ENCODE results near the gene CAMK2D. TPM values are rescaled to one million over a fixed set of nuclear protein-coding genes. Genes with fewer than 3 reads are reported as not detected.
A peak's percentile ranks its signal among the peaks of the same experiment; 100 is the strongest.

The CAMK2D gene
- total and polyA plus RNA-seq, 8 donors, result 4.0 to 23.1 (median 9.8) TPM

GRCh38 chr4:113572620-113573019, 188.9 kb downstream of the CAMK2D start:
- no peak for TF ChIP-seq CTCF (IDR thresholded peaks at IDR 0.05)
- Histone ChIP-seq H3K27me3 (no peaks in the 10 kb centered on the region), H3K4me1 (peaks cover 5 to 12% (median 9%) of the 10 kb centered on the region in 3 donors), H3K9me3 (no peaks in the 10 kb centered on the region), H3K36me3 (no peaks in the 10 kb centered on the region), H3K27ac (no peak overlapping the region), H3K4me3 (no peak overlapping the region)
- ATAC-seq (no peak), DNase-seq (no peak), FAIRE-seq (no peak)
- intact Hi-C loops (cut with DNase I), result no loop called here
- 90 to 92% methylated on average over 3 of the region's 3 CpGs for WGBS, 2 donors

GRCh38 chr4:113566015-113566795, 195.3 kb downstream of the CAMK2D start:
- FAIRE-seq (no peak), DNase-seq (no peak), ATAC-seq (no peak)
- Histone ChIP-seq H3K4me3 (no peak overlapping the region), H3K4me1 (peaks cover 0 to 3% (median 0%) of the 10 kb centered on the region in 3 donors), H3K9me3 (no peaks in the 10 kb centered on the region), H3K36me3 (no peaks in the 10 kb centered on the region), H3K27ac (no peak overlapping the region), H3K27me3 (no peaks in the 10 kb centered on the region)
- WGBS, 2 donors, result 91 to 95% methylated on average over 3 of the region's 3 CpGs
- TF ChIP-seq CTCF (IDR thresholded peaks at IDR 0.05), result no peak
- intact Hi-C loops (cut with DNase I), result no loop called here

- FAIRE-seq (no peak), ATAC-seq (no peak), DNase-seq (no peak)
- Histone ChIP-seq H3K27ac (no peak overlapping the region), H3K27me3 (no peaks in the 10 kb centered on the region), H3K36me3 (no peaks in the 10 kb centered on the region), H3K9me3 (no peaks in the 10 kb centered on the region), H3K4me1 (peaks cover 0 to 3% (median 0%) of the 10 kb centered on the region in 3 donors), H3K4me3 (no peak overlapping the region)
- no peak for TF ChIP-seq CTCF (IDR thresholded peaks at IDR 0.05)
- intact Hi-C loops (cut with DNase I), result no loop called here
Measured at GRCh38 chr4:113565702-113566012, 195.9 kb downstream of the CAMK2D start.

GRCh38 chr4:113564493-113564892, 197.0 kb downstream of the CAMK2D start:
- Histone ChIP-seq H3K4me3 (no peak overlapping the region), H3K9me3 (no peaks in the 10 kb centered on the region), H3K27me3 (no peaks in the 10 kb centered on the region), H3K36me3 (no peaks in the 10 kb centered on the region), H3K4me1 (no peaks in the 10 kb centered on the region), H3K27ac (no peak overlapping the region)
- TF ChIP-seq CTCF (IDR thresholded peaks at IDR 0.05), result no peak
- FAIRE-seq (peak; percentile 17), ATAC-seq (no peak), DNase-seq (no peak)
- intact Hi-C loops (cut with DNase I), result no loop called here
- WGBS, 2 donors, result 89 to 90% methylated on average over 3 of the region's 3 CpGs

GRCh38 chr4:113563691-113564378, 197.7 kb downstream of the CAMK2D start:
- TF ChIP-seq CTCF (IDR thresholded peaks at IDR 0.05), result no peak
- FAIRE-seq, result no peak
- WGBS, 2 donors, result 88 to 89% methylated on average over 5 of the region's 5 CpGs

More at GRCh38 chr4:113563691-113564378, 197.7 kb downstream of the CAMK2D start:
- H3K27ac ChIP-seq, result no peak overlapping the region
- no peak overlapping the region for H3K4me3 ChIP-seq
- no peaks in the 10 kb centered on the region for H3K27me3 ChIP-seq
- DNase-seq, result no peak
- no peaks in the 10 kb centered on the region for H3K9me3 ChIP-seq
- H3K4me1 ChIP-seq, result no peaks in the 10 kb centered on the region
- intact Hi-C loops (cut with DNase I), result no loop called here
- ATAC-seq, result no peak
- H3K36me3 ChIP-seq, result no peaks in the 10 kb centered on the region
